Right lobe of liver (tissue), 6 donors: ENCODE data around the gene NPNT. TPM values are rescaled to one million over a fixed set of nuclear protein-coding genes. Genes with fewer than 3 reads are reported as not detected.

Source experiments
- ATAC-seq, 4 donors: fragments of 200-7000 bp; cut with Tn5 transposase; one replicate each; pipeline ENCODE4 v1.9.1; 2020; ENCODE audit warnings: mild to moderate bottlenecking in 4 of 4, moderate library complexity in 4 of 4
- DNase-seq, 3 donors: peaks; one replicate each; pipeline ENCODE4 v3.0.0-alpha.2; 2020
- H3K27ac ChIP-seq, 3 donors: fragments of 200-600 bp; one replicate each; pipeline ENCODE4 v1.8.0; 2022
- H3K27me3 ChIP-seq, 2 donors: fragments of 200-600 bp; one replicate each; pipeline ENCODE4 v1.8.0; 2022
- H3K36me3 ChIP-seq, 4 donors: fragments of 200-600 bp; sonication (generic) in 1 of 4; one replicate each; pipeline versions ENCODE4 v1.5.1 to v1.8.0; 2017 to 2022; ENCODE audit warnings: control low read depth in 1 of 4
- H3K4me1 ChIP-seq, 4 donors: fragments of 200-600 bp; sonication (generic) in 1 of 4; one replicate each; pipeline versions ENCODE4 v1.5.1 to v1.8.0; 2017 to 2022; ENCODE audit warnings: control low read depth in 1 of 4
- H3K4me3 ChIP-seq, 3 donors: fragments of 200-600 bp; one replicate each; pipeline ENCODE4 v1.8.0; 2022
- H3K9me3 ChIP-seq, 4 donors: fragments of 200-600 bp; sonication (generic) in 1 of 4; one replicate each; pipeline versions ENCODE4 v1.5.1 to v1.8.0; 2017 to 2022; ENCODE audit warnings: control low read depth in 1 of 4
- POLR2A ChIP-seq: fragments of 450-650 bp; IDR thresholded peaks from one replicate; pipeline ENCODE4 v1.6.1; 2017; ENCODE audit warnings: antibody characterized with exemption, mild to moderate bottlenecking
- WGBS: methylation state at CpG from one replicate; pipeline ENCODE4 v1.1.6; 2018; ENCODE audit warnings: low coverage, low lambda C conversion rate; ENCODE audit not compliant: insufficient coverage; ENCODE audit errors: missing lambda C conversion rate; 5-methylcytosine and 5-hydroxymethylcytosine counted together
- intact Hi-C, 2 donors: fragments of 100-400 bp; cut with DNase I; formaldehyde crosslinking; loops; one replicate each; pipeline versions ENCODE4 v1.11.2 to v1.14.1; 2022
- total RNA-seq, 6 experiments: library from RNA; depleted of rRNA in 2 of 6; stranded (reverse); fragments of >200 nt in 2 of 6; fragmentation: NEBNext Ultra II Directional in 3 of 6; extraction: Animal tissue kit (Norgen Biotek cat#: 25700) in 3 of 6; gene quantifications; one replicate each; pipeline versions ENCODE4 v1.1.0 to v1.2.4, GENCODE V29; 2016 to 2023
- TF ChIP-seq, protein P1 (sequence below), 4 donors: fragments of 200-600 bp in 3 of 4; fragments of 450-650 bp in 1 of 4; IDR thresholded peaks; one replicate each; pipeline versions ENCODE4 v1.5.1 to v1.8.0; 2016 to 2022; ENCODE audit warnings: antibody characterized with exemption in 4 of 4, mild to moderate bottlenecking in 2 of 4
- donor health status: DM: no; HTN: yes; CAD: no.
- donor health status: DM: no; HTN: no; CAD: no.
- donor health status: DM: no; HTN: no; CAD: no.
- donor health status: DM: no; HTN: yes; CAD: no.
- donor health status: DM: no; HTN: yes; CAD: no.

Gene NPNT
- total RNA-seq, 6 experiments from 2014 or later: 0.71 to 1.7 (median 1.1) TPM

DNA sequence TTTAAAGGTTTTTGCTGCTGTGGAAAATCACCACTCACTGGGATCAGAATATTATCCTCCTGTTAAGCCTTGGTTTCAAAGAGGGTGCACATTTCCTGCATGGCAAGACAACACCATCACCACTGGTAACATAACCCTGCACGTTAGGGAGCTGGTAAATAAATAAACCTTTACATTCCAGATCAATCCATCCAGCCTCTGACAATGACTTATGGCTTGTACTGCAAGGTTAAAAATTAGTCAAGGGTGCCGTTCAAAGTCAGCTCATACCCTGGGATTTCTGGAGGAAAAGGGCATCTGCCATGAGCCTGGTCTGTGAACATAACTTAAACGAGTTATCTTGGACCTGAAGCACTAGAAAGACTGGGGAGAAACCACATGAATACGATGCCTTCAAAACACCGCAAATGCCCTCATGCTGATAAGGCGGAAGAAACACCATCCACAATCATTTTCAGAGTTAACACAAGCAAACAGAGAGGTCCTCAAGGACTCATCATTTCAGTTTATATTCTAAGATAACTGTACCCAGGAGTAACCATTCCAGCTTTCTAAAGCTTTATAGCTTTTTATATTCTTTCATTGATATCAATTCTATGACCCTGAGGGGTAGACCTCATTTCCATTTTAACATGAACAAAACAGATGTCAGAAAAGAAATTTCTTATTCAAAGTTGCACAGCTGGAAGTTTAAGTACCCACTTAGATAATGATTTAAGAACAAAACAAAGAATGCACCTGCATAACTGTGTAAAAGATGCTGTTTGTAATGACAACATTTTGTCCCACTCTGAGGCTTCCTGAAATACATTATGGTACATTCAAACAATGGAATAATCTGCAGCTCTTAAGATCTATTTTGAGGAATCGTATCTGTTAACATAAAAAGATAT, 103.1 kb downstream of the NPNT start:
- Histone ChIP-seq H3K27ac (no peak overlapping the region), H3K4me3 (no peak overlapping the region), H3K36me3 (no peaks in the 10 kb centered on the region), H3K4me1 (no peaks in the 10 kb centered on the region), H3K9me3 (no peaks in the 10 kb centered on the region), H3K27me3 (no peaks in the 10 kb centered on the region)
- intact Hi-C loops: no loop called here
- ATAC-seq: no peak
- TF ChIP-seq POLR2A: no peak
- TF ChIP-seq, protein P1, sequence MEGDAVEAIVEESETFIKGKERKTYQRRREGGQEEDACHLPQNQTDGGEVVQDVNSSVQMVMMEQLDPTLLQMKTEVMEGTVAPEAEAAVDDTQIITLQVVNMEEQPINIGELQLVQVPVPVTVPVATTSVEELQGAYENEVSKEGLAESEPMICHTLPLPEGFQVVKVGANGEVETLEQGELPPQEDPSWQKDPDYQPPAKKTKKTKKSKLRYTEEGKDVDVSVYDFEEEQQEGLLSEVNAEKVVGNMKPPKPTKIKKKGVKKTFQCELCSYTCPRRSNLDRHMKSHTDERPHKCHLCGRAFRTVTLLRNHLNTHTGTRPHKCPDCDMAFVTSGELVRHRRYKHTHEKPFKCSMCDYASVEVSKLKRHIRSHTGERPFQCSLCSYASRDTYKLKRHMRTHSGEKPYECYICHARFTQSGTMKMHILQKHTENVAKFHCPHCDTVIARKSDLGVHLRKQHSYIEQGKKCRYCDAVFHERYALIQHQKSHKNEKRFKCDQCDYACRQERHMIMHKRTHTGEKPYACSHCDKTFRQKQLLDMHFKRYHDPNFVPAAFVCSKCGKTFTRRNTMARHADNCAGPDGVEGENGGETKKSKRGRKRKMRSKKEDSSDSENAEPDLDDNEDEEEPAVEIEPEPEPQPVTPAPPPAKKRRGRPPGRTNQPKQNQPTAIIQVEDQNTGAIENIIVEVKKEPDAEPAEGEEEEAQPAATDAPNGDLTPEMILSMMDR (IDR thresholded peaks at IDR 0.05): no peak
- WGBS: 45% methylated on average over 7 of the region's 7 CpGs
- DNase-seq: no peak

DNA sequence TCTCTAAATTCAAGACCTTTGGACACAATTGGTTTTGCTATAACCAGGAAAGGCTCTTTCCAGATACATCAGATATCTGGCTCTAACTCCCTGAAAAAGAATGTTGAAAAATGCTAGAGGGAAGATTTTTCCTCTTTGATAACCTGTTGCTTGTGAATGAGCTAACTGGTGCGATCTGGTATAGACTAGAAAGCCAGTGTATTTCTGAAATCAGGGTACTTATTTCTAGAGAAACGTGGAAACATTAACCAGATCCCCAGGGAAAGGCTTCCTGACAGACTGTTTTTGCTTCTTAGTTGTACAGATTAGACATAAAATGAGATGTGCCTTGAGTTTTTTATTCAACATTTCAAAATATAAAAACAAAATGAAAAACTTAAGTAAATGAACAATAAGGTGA, 107.7 kb downstream of the NPNT start:
- no peak for ATAC-seq
- H3K4me1 ChIP-seq: no peaks in the 10 kb centered on the region
- no peak for TF ChIP-seq POLR2A
- TF ChIP-seq, protein P1 (IDR thresholded peaks at IDR 0.05): no peak
- no peaks in the 10 kb centered on the region for H3K36me3 ChIP-seq
- 30% methylated on average over 2 of the region's 2 CpGs for WGBS
- no peak overlapping the region for H3K4me3 ChIP-seq
- no peaks in the 10 kb centered on the region for H3K9me3 ChIP-seq
- H3K27me3 ChIP-seq: no peaks in the 10 kb centered on the region
- H3K27ac ChIP-seq: no peak overlapping the region
- intact Hi-C loops: no loop called here
- DNase-seq: no peak

DNA sequence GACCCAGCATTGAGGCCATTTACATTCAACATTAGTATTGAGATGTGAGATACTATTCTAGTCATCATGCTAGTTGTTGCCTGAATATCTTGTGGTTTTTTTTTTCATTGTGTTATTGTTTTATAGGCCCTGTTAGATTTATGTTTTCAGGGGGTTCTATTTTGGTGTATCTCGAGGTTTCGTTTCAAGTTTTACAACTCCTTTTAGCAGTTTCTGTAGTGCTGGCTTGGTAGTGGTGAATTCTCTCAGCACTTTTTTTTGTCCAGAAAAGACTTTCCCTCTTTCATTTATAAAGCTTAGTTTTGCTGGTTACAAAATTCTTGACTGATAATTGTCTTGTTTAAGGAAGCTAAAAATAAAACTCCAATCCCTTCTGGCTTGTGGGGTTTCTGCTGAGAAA, 115.5 kb downstream of the NPNT start:
- Histone ChIP-seq H3K4me3 (no peak overlapping the region), H3K36me3 (no peaks in the 10 kb centered on the region), H3K27me3 (no peaks in the 10 kb centered on the region), H3K4me1 (no peaks in the 10 kb centered on the region), H3K27ac (no peak overlapping the region), H3K9me3 (no peaks in the 10 kb centered on the region)
- no peak for TF ChIP-seq POLR2A
- TF ChIP-seq, protein P1 (IDR thresholded peaks at IDR 0.05): no peak
- DNase-seq: no peak
- no peak for ATAC-seq
- 58% methylated on average over 2 of the region's 2 CpGs for WGBS
- intact Hi-C loops: no loop called here

DNA sequence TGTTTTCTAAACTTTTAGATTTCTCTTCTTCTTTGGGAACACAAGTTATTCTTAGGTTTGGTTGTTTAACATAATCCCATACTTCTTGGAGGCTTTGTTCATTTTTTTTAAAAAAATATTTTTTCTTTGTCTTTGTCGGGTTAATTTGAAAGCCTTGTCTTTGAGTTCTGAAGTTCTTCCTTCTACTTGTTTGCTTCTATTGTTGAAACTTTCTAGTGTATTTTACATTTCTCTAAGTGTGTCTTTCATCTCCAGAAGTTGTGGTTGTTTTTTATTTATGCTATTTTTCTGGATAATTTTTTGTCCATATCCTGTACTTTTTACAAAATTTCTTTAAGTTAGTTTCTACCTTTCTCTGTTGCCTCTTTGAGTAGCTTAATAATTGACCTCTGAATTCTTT, 116.1 kb downstream of the NPNT start:
- H3K27me3 ChIP-seq: no peaks in the 10 kb centered on the region
- intact Hi-C loops: no loop called here
- H3K27ac ChIP-seq: no peak overlapping the region
- ATAC-seq (no peak), DNase-seq (no peak)
- no peak for TF ChIP-seq POLR2A
- TF ChIP-seq, protein P1 (IDR thresholded peaks at IDR 0.05): no peak
- H3K9me3 ChIP-seq: no peaks in the 10 kb centered on the region
- WGBS: 67% methylated on average over 1 of the region's 1 CpG
- no peaks in the 10 kb centered on the region for H3K36me3 ChIP-seq
- no peak overlapping the region for H3K4me3 ChIP-seq
- H3K4me1 ChIP-seq: no peaks in the 10 kb centered on the region
